GM19397 (cell line): Measurements from ENCODE around the gene NMNAT1.
"Not testable (repeated sequence)": the region's sequence is repeated elsewhere in the genome, so short reads cannot be mapped to it uniquely, and the experiment has no call there.

ENCODE experiments used
- ATAC-seq: cut with Tn5 transposase; IDR thresholded peaks from one replicate; pipeline ENCODE4 v1.9.1; 2021; ENCODE audit warnings: mild to moderate bottlenecking, moderate library complexity; ENCODE audit not compliant: unreplicated experiment

The NMNAT1 gene

DNA sequence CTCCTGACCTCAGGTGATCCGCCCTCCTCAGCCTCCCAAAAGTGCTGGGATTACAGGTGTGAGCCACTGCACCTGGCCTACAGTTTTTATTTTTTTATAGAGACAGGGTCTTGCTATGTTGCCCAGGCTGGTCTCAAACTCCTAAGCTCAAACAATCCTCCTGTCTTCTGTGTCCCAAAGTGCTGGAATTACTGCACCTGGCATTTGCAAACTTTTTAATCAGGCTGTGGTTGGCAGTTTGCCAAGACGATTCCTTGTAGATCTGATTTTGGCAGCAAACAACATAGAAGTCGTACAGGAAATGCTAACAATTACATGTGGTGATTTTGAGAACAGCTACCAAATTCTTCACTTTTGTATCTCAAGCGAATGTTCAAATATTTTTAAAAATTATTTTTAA is 63.9 kb downstream of the NMNAT1 start:
- ATAC-seq, result no peak

- no peak for ATAC-seq
Measured at GRCh38 chr1:10014016-10014415, 70.7 kb downstream of the NMNAT1 start.

- ATAC-seq, result no peak
Measured at GRCh38 chr1:10019561-10019960, 76.3 kb downstream of the NMNAT1 start.

- no peak for ATAC-seq
Measured at GRCh38 chr1:10020086-10020485, 76.8 kb downstream of the NMNAT1 start.

DNA sequence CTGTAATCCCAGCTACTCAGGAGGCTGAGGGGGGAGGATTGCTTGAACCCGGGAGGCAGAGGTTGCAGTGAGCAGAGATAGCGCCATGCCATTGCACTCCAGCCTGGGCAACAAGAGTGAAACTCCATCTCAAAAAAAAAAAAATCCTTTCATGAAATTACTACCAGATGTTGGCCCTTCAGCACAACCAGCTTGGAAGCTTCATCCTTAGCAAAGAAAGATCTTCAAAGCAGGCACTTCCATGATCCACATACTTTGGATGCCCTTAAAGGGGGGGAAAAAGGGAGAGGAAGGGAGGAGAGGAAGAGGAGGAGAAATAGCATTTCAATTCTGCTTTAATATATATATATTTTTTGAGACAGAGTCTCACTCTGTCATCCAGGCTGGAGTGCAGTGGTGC is 77.4 kb downstream of the NMNAT1 start:
- ATAC-seq, result not testable (repeated sequence)

DNA sequence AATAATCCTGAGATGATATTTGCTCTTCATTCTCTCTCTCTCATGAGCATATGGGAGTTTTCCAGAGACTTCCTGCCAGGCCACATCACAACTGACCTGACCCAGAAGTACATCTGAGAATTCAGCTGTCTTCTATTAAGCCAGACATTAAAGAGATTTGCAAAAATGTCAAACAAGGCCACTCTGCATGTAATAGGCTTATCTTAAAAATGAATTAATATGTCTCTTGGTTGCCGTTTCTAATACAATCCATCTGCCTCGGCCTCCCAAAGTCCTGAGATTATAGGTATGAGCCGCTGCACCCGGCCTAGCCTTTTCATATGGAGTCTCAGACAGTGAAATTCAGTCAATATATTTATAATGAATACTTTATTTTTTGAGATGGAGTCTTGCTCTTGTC is 78.7 kb downstream of the NMNAT1 start:
- ATAC-seq, result not testable (repeated sequence)

DNA sequence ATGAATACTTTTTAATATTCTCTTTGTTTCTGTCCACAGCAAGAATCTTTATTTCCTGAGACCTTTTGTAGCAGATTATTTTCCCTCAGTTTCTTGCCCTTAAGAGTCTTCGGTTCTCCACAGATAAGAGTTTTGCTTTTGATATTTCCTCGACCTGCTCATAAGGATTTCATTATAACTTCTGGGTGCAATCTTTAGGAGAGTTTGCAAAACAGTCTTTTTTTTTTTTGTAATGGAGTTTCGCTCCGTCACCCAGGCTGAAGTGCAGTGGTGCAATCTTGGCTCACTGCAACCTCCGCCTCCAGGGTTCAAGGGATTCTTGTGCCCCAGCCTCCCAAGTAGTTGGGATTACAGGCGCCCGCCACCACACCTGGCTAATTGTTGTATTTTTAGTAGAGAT is 79.4 kb downstream of the NMNAT1 start:
- no peak for ATAC-seq

DNA sequence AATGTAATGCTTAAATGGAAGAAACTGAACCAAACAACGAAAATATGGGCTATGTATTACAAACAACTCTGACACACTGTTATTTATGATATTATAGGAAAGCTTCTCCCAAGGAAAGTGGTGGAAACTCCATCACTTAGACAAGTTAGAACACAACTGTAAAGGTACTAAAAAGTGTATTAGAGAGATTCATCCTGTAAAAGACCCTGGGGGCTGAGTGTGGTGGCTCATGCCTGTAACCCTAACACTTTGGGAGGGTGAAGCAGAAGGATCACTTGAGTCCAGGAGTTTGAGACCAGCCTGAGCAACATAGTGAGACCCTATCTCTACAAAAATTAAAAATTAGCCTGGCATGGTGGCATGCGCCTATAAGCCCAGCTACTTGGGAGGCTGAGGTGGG is 82.1 kb downstream of the NMNAT1 start:
- no peak for ATAC-seq

DNA sequence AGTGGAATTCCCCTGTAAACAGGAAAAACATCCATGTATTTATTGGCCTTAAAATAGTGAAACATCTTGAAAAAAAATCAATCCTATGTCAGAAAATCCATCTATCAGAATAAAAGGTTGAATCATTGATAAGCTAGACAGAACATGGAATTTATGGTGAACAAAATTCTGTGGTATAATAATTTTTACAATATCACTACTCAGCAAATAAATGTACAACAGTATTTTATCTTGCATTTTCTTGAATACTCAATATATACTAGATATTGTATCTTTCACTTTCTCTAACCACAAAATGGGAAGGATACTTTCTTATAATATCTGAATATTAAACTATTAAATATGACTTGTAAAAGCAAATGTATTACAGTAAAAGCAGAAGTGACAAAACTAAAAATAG is 83.8 kb downstream of the NMNAT1 start:
- ATAC-seq, result no peak

DNA sequence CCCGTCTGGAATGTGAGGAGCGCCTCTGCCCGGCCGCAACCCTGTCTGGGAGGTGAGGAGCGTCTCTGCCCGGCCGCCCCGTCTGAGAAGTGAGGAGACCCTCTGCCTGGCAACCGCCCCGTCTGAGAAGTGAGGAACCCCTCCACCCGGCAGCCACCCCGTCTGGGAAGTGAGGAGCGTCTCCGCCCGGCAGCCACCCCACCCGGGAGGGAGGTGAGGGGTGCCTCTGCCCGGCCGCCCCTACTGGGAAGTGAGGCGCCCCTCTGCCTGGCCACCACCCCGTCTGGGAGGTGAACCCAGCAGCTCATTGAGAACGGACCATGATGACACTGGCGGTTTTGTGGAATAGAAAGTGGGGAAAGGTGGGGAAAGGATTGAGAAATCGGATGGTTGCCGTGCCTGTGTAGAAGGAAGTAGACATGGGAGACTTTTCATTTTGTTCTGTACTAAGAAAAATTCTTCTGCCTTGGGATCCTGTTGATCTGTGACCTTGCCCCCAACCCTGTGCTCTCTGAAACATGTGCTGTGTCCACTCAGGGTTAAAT is 85.8 kb downstream of the NMNAT1 start:
- not testable (repeated sequence) for ATAC-seq

DNA sequence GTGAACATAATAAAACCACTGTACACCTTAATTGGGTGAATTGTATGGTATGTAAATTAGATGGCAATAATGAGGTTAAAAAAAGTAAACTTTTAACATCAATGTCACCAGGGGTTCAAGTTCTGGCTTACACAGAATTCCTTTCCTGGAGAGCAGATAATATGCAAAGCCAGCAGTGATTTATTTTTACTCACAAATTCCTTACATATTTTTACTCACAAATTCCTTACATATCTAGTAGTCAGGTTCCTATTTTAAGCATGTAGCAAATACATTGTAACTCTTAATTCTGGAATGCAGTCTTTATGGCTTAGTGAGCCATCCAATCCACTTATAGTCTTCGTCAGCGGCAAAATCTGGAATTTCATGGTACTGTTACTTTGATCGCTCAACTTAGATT is 88.2 kb downstream of the NMNAT1 start:
- no peak for ATAC-seq

DNA sequence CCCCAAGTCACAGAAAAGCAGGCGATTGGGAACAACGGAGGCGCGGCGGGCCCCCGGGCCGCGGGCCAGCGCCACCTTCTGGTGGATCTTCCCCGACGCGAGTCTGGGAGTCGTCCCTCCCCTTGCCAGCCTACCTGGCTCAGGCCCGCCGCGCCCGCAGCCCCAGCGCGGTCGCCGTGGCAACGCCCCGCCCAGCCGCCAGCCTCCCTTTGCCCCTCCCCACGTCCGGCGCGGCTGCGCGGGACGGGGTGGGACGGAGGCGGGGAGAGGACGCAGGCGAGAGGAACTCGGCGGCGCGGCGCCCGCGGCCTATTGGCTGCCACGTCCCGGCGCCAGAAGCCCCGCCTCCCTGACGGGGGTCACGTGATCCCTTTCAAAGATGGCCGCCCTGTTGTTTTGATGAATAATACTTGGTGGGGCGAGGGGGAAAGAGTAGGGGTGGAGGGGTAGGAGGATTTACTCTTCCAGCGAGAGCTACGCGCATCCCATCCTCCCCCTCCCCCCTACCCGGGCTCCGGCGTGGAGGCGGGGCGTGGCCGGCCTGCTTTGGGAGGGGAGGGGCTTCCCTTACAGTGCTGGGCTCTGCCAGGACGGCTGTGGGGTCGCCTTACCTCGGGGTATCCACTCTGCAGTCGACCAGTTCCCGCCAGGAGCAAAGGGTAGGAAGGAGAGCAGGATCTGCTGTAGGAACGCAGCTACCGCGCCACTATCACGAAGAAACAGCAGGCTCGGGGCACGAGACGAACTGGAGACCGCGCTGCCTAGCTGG is 89.5 kb downstream of the NMNAT1 start, which contains the start of gene UBE4B:
Gene UBE4B (plus strand): TSS at position 369 of the 769 bp plus-strand sequence. CDS start 713 bp downstream, outside the sequence.
- ATAC-seq, result peak; percentile 95

DNA sequence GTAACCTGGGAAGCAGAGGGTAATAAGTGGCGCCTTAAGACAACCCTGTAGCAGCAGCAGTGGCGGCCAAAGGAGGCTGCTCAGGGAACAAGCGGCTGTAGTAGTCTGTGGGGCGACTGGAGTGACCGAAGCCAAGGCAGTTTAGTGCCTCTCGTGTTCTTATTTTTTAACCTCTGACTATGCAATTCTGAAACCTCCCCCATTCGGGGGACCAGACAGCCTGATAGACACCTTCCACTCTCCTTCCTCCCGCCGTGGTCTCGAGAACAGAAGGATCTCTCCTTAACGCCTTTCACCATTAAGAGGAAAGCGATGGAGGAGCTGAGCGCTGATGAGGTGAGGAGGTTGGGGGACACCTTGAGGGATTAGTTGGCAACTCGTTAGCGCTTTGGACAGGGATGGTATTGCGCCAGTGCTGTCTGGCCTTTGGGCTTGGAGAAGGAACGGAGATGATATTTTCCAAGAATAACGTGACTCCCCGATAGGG is 90.1 kb downstream of the NMNAT1 start:
- peak; percentile 5 for ATAC-seq
